Measurements from ENCODE around the gene BPNT1. TPM values are rescaled to one million over a fixed set of nuclear protein-coding genes. Genes with fewer than 3 reads are reported as not detected.

BPNT1 gene
- total RNA-seq, 1 donor from 2014 or later = 35.0 TPM

DNA sequence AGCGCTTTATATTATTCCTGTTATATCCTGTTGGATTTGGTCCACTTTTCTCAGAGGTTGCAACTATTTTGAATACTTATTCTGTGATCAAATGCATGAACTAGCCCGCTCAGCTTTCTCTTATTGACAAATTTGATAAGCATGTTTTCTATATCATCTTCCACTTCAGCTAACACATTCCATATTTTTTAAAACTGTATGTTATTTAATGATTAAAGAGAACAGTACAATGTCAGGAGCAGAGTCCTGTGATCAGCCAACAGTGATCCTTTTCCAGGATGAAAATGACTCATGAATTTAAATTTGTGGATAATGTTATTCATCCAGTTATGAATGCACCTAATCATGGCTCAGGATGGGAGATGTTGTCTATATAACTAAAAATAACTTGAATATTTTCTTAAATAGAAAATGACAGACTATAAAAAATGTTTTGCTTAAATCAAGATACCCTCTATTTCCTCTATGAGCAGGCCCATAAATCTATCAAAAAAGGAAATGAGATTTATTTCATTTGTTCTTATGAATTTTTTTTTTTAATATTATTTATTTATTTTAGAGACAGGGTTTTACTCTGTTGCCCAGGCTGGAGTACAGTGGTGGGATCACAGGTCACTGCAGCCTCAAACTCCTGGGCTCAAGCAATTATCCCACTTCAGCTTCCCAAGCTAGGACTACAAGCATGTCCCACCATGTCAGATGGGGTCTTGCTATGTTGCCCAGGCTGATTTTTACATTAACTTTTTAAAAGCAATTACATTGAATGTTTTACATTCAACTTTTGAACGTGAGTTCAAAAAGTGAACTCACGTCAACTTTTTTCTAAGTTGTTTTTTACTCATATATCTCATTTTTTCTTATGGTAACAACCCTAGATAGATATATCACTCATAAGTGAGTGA lies 12.5 kb downstream of the BPNT1 start:
- TF ChIP-seq, protein P1, sequence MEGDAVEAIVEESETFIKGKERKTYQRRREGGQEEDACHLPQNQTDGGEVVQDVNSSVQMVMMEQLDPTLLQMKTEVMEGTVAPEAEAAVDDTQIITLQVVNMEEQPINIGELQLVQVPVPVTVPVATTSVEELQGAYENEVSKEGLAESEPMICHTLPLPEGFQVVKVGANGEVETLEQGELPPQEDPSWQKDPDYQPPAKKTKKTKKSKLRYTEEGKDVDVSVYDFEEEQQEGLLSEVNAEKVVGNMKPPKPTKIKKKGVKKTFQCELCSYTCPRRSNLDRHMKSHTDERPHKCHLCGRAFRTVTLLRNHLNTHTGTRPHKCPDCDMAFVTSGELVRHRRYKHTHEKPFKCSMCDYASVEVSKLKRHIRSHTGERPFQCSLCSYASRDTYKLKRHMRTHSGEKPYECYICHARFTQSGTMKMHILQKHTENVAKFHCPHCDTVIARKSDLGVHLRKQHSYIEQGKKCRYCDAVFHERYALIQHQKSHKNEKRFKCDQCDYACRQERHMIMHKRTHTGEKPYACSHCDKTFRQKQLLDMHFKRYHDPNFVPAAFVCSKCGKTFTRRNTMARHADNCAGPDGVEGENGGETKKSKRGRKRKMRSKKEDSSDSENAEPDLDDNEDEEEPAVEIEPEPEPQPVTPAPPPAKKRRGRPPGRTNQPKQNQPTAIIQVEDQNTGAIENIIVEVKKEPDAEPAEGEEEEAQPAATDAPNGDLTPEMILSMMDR (conservative IDR thresholded peaks at IDR 0.05; ENCODE audit: low read depth, low read length) = no peak
- no peak overlapping the region for H3K4me3 ChIP-seq (ENCODE audit: low read depth, low read length)
- no peak for DNase-seq (ENCODE audit: low read depth)

DNA sequence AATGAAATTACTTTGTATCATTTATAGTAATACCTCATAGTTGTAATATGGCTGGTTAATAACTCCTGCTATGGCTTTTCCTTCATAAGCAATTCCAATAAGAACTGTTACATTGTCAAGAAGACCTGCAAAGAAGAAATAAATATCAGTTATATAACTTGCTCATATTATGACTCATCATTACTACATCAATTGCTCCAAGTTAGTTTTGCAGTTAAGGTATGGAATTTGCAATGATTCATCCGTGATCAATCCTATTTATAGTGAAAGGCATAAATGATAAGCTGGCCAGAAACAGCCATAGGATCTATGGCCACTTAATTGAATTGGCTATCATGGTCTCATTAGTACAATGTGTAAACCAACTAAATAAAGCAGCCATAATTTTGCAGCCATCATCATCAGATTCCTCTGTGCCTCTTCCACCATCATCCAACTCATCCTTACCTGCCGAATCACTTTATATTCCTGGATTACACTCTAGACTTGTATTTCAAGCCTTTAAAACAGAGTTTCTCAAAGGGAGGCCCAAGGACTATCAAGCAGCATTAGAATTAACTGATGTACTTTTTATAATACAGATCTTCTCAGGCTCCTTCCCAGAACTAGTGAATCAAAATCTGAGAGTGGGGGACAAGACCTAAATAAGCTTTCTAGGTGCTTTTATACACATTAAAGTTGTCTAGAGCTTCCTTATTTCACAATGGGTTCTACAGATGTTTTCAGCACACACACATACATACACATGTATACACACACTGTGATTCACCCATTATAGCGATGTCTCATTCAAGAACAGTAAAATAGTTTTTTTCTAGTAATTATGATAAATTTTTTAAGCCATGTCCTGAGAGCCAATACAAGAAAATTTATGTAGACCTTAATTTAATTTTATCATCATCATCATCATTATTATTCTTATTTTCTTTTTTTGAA lies 22.1 kb downstream of the BPNT1 start:
- TF ChIP-seq, protein P1 (conservative IDR thresholded peaks at IDR 0.05; ENCODE audit: low read depth, low read length) = no peak
- DNase-seq (ENCODE audit: low read depth) = no peak
- no peak overlapping the region for H3K4me3 ChIP-seq (ENCODE audit: low read depth, low read length)

DNA sequence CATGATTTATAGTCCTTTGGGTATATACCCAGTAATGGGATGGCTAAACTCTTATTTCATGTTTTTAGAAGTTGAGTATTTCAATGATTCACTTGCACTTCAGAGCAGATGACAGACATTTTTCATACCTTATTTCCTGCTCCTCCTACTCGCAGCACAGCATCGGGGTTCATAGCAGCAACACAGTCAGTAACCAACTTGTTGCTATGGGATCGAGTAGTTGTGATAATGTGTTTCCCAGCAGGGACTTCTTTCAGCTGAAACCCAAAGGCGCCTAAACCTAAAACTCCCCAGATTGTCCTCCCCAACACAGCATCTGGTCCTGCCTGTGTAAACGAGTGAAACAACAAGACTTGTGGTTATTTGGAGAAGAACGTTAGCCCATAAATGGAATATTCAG lies 27.0 kb downstream of the BPNT1 start:
- TF ChIP-seq, protein P1 (conservative IDR thresholded peaks at IDR 0.05; ENCODE audit: low read depth, low read length) = no peak
- DNase-seq (ENCODE audit: low read depth) = no peak
- H3K4me3 ChIP-seq (ENCODE audit: low read depth, low read length) = no peak overlapping the region

DNA sequence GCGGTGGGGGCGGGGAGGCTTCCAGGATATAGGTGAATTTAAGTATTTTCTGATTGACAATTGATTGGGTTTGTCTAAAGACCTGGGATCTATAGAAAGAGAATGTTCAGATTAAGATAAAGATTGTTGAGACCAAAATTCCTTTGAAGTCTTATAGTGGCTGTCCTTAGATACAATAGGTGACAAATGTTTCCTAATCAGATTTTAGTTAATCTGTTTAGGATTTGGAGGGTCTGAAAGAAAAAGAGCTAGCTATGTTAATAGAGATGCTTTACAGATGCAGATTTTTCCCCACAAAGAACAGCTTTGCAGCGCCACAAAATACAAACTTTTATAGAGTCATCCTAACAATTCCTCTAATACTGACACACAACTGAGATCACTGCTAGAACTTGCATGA lies 28.7 kb downstream of the BPNT1 start:
- TF ChIP-seq, protein P1 (conservative IDR thresholded peaks at IDR 0.05; ENCODE audit: low read depth, low read length) = no peak
- no peak overlapping the region for H3K4me3 ChIP-seq (ENCODE audit: low read depth, low read length)
- no peak for DNase-seq (ENCODE audit: low read depth)

DNA sequence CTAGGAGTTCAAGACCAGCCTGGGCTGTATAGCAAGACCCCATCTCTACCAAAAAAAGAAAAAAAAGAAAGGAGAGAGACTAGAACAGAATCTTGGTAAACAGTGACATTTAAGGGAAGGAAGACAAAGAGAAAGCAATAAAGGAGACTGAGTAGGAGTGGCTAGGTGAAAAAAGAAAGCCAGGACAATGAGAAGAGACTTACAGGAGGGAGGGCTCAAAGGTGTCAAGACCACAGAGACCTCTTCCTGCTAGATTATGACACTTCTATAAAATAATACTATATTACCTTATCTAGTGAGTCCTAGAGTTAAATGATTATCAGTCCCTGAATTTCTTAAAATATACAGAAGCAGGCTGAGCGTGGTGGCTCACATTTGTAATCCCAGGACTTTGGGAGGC lies 33.2 kb downstream of the BPNT1 start:
- TF ChIP-seq, protein P1 (conservative IDR thresholded peaks at IDR 0.05; ENCODE audit: low read depth, low read length) = no peak
- no peak for DNase-seq (ENCODE audit: low read depth)
- H3K4me3 ChIP-seq (ENCODE audit: low read depth, low read length) = no peak overlapping the region

DNA sequence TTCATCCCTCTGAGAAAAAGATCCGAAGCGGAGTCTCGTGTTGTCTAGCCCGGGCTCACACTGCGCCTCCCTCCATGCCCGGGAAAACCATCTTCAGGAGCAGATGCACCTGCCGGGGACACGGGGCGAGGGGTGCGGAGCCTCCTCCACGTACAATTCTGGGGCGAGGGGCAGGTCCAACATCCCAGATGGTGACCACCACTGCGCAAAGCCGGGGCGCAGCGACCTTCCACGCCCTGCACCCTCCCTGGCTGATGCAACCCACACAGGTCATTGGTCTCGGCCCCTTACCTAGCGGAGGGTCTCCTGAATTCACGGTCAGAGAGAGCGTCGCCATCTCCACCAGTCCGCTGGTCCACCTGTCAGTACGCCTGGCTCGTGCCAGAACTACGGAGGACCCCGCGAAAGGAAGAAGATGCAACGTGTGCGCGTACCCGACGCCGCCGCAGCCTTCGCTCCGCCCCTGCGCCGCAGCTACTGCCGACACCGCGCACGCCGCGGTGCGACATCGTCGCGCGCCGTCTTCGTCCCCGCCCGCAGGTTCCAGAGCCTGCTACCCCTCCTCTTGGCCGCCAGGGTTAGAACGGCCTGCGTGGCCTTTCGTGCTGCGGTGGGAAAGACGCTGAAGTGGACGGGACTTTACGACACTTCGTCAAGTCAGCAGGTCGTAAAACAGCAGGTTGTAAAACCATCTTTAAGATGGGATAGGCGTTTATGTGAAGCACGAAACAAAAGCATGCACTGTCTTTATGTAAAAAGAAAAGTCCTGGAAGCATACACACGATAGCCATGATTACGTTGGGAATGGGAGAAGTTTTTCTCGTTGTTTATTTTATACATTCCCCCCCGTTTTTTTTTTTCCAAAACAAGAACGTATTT lies 43.3 kb downstream of the BPNT1 start, which contains the start of gene EPRS1:
Gene EPRS1 (minus strand): TSS at position 454 of the 879 bp plus-strand sequence. CDS start 117 bp downstream, at position 337.
- peak; percentile 88 for DNase-seq (ENCODE audit: low read depth)
- TF ChIP-seq, protein P1 (conservative IDR thresholded peaks at IDR 0.05; ENCODE audit: low read depth, low read length) = peak; percentile 55

More for the DNA sequence above, 43.3 kb downstream of the BPNT1 start, which contains the start of gene EPRS1:
- peak within 1 kb of the TSS; percentile 97 for H3K4me3 ChIP-seq (ENCODE audit: low read depth, low read length)

Data from epithelial cell of proximal tubule (primary cell).